T-helper 2 cell (primary cell): ENCODE data around the gene IRS2.

Experiments
- DNase-seq, 5 experiments: peaks; one replicate each; pipeline versions ENCODE4 v3.0.0 to v3.0.0-alpha.2; 2012 to 2022

IRS2 gene

GRCh38 chr13:109728791-109729731 lies 57.3 kb downstream of the IRS2 start:
- no peak for DNase-seq

- DNase-seq, result no peak
Measured at GRCh38 chr13:109728061-109728460, 58.3 kb downstream of the IRS2 start.

- DNase-seq, result no peak
Measured at GRCh38 chr13:109727251-109727650, 59.1 kb downstream of the IRS2 start.

- DNase-seq, result no peak
Measured at GRCh38 chr13:109725995-109726637, 60.3 kb downstream of the IRS2 start.

DNA sequence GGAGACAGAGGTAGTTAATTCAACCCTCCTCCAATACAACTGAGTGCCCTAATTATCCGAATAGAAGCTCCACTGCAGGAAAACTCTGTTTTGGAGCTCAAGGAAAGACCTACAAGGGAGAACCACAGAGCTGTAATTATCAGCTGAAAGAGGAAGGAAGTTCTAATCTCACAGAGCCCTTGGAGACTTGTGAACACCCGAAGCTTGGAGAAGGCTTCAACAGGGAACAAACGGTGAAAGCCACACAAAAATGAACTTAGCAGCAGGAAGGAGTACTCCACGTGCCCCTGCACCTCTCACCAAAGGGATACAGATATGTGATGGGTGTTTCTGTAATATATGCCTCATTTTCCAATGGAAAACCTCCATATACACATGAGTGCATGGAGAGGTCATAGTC lies 61.1 kb downstream of the IRS2 start:
- no peak for DNase-seq

GRCh38 chr13:109724603-109725002 lies 61.8 kb downstream of the IRS2 start:
- no peak for DNase-seq

DNA sequence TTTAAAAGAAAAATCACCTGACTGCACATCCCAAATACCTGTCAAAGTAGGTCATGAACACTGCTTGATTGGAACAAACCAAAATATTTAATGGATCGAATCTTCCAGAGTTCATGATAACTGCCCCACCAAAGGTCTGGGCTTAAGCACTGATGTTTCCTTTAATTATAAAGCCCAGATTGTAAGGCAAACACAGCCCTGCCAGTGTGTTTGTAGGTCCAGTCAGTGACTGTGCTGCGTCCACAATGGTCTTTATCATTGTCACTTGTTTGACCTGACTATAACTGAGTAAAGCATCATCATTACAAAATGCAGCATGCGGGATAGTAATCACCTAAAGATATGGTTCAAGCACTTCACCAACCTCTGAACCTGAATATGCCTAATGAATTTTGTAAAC lies 63.3 kb downstream of the IRS2 start:
- DNase-seq, result no peak

GRCh38 chr13:109722068-109722467 lies 64.3 kb downstream of the IRS2 start:
- no peak for DNase-seq

DNA sequence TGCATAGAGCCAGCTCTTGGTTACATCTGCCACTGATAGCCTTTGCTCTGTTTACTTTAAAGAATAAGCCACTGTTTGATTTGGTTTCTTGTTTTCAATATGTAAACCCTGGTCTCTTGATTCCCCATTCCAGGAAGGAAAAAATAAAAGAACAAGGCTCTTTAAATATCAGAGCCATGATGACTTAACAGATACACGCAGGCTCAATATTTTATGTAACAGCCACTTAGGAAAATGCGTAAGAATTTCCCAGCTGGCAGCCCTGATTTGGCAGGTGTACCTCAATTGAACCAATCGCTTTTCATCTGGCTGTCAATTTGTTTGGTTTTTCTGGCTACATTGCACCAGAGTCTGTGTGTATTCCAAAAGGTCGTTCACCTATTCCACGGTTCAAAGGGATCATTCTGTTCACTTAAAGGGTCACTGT lies 65.6 kb downstream of the IRS2 start:
- DNase-seq, result no peak

DNA sequence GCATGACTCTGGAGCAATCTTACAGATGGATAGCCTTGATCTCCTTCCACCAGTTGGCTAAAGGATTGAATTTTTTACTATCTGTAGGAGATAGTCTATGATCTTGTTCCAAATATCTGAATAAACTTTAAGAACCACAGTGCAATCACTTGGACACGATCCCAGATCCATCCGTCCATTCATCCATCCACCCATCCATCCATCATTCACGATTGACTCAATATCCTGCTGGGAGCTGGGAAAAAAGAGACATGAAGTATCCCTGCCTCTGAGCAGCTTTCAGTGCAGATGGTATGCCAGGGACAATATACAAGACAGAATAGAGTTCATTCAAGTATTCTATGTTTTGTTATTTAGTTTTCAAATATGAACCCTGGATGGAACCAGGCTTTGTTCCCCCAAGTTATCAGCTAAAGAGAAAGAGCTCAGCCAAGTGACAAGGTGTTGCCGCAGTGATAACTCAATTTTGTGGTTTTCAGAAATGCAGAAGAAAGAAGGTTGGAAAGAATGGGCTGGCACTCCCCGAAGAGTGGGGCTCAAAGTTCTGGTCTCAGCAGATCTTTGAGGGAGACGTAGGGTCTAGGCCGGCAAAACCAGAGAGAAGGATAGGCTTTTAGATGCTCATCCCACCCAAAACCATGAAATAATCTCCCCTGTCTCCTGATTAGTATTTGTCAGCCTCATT lies 66.3 kb downstream of the IRS2 start:
- DNase-seq, result no peak

DNA sequence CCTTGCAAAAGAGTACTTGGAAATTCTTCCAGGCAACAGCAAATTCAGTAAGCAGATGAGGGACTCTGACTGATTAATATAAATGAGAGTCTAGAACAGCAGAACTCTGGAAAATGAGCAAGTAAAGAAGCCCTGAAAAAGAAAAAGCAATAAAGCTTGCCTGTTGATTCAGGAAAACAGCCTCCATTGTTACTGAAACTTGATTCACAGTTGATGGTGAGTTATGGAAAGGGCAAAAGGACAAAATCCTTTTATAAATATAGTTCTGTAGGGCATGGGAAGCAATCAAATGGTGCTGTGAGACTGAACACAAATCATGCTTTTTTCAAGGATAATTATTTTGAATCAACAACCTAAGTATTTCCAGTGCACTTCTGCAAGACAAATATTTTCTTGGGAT lies 67.7 kb downstream of the IRS2 start:
- DNase-seq, result no peak

- no peak for DNase-seq
Measured at GRCh38 chr13:109717686-109718085, 68.7 kb downstream of the IRS2 start.

- no peak for DNase-seq
Measured at GRCh38 chr13:109715902-109716301, 70.5 kb downstream of the IRS2 start.

DNA sequence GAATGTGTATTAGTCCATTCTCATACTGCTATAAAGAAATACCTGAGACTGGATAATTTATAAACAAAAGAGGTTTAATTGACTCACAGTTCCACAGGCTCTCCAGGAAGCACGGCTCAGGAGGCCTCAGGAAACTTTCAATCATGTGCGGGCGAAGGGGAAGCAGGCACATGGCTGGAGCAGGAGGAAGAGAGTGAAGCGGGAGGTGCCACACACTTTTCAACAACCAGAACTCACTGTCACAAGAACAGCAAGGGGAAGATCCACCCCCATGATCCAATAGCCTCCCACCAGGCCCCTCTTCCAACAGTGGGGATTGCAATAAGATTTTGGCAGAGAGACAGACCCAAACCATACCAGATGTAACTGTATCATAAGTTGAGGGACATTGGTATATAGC lies 72.7 kb downstream of the IRS2 start:
- no peak for DNase-seq

DNA sequence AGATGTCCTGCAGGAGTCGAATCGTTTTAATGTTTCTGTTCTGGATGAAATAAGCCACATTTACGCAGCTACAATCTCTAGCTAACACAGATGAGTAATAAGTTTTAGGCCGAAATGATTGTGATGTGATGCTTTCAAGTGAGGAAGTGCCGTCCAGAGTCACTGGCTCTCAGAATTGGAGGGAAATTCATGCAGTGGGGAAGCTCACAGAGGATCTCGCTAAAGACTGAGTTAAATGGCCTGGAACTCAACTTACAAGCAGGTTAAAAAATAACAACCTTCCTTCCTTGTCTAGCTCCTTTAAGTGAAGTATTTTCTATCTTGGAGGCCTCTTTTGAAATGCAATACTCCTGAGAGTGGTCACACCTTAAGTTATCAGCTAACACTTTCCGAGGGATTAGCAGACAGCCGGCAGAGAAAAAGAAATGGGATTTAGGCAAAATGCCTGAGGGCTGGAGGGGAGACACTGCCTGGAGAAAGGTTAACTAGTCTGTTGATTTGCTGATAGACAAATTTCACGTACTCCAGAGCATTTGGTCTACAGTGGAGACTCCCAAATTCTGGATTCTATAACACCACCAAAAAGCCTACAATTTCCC lies 74.2 kb downstream of the IRS2 start:
- DNase-seq, result no peak

DNA sequence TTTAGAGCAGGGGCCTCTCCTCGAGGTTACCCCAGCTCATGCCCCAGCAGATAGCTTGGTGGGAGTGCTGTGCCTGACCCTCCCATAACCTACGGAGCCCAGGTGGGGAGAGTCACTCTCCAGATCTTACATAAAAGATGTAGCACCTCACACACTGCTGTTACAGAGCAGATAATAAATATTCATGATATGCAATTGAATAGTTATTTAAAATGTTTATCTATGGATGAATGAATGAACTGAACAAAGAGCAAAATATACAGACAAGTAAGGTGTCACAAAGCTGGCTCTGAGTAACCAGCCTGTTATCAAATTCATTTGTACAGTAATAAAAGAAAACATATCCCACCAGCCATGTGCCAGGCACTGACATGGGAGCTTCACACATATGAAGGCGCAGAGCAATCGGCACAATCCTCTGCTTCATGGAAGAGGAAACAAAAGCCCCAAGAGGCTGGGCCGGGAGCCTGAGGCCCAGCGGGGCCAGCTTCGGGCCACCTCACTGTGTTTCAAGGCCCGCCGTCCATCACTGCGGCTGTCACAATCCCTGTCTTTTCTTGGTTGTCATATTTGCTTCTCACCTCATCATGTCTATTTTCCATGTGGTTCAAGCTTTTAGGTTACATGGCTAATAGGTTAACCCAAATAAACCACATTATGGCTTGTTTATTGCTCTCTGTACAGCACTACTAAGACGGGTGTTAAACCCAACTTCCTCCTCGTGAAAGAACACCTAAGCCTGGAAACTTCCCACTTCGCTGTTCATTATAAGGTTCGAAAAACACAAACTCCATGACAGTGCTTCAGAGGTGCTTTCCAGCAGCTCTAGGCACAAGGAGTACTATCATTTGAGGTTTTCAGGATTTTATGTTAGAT lies 78.4 kb downstream of the IRS2 start:
- peak in 1 of 5 experiments; percentile 59 for DNase-seq

GRCh38 chr13:109707044-109707741 lies 79.2 kb downstream of the IRS2 start:
- no peak for DNase-seq

- no peak for DNase-seq
Measured at GRCh38 chr13:109706015-109706715, 80.2 kb downstream of the IRS2 start.

GRCh38 chr13:109704771-109705635 lies 81.4 kb downstream of the IRS2 start:
- DNase-seq, result no peak

DNA sequence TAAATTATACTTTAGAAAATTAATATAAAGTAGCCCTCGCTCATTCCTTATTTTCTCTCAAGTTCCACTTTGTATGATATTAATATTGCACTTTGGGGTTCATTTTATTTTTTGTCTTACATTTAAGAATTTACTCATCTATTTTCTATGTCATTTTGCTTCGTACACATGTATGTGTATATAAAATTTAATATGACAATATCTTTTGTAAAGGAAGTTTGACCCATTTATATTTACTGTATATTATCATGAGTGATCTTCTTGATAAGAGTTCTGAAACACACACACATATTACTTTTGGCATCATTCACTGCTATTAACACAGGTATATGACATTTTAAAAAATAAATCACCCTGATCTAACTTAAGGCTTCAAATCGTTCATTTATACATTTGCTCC lies 83.1 kb downstream of the IRS2 start:
- no peak for DNase-seq
